GM21447 (cell line): ENCODE measurements around the gene CARD18.
"Not testable (repeated sequence)": the region's sequence is repeated elsewhere in the genome, so short reads cannot be mapped to it uniquely, and the experiment has no call there.

Source experiments
- ATAC-seq: cut with Tn5 transposase; IDR thresholded peaks from one replicate; pipeline ENCODE4 v1.9.1; 2021; ENCODE audit not compliant: unreplicated experiment

Gene CARD18

GRCh38 chr11:105135883-105136282 is 3.7 kb downstream of the CARD18 start:
- ATAC-seq, result no peak

GRCh38 chr11:105132716-105133511 is 6.7 kb downstream of the CARD18 start:
- ATAC-seq, result no peak

- ATAC-seq, result no peak
Measured at GRCh38 chr11:105130189-105130813, 9.3 kb downstream of the CARD18 start.

GRCh38 chr11:105124756-105125155 is 14.8 kb downstream of the CARD18 start:
- no peak for ATAC-seq

- ATAC-seq, result no peak
Measured at GRCh38 chr11:105111145-105111944, 28.2 kb downstream of the CARD18 start.

GRCh38 chr11:105110688-105111030 is 28.9 kb downstream of the CARD18 start:
- no peak for ATAC-seq

GRCh38 chr11:105109855-105110687 is 29.5 kb downstream of the CARD18 start:
- no peak for ATAC-seq

- no peak for ATAC-seq
Measured at GRCh38 chr11:105109321-105109720, 30.2 kb downstream of the CARD18 start.

GRCh38 chr11:105108247-105108646 is 31.3 kb downstream of the CARD18 start:
- no peak for ATAC-seq

- not testable (repeated sequence) for ATAC-seq
Measured at GRCh38 chr11:105107226-105107825, 32.2 kb downstream of the CARD18 start.

- ATAC-seq, result no peak
Measured at GRCh38 chr11:105106140-105106539, 33.4 kb downstream of the CARD18 start.

GRCh38 chr11:105104292-105104691 is 35.3 kb downstream of the CARD18 start:
- ATAC-seq, result no peak

GRCh38 chr11:105103336-105103735 is 36.2 kb downstream of the CARD18 start:
- ATAC-seq, result no peak

- not testable (repeated sequence) for ATAC-seq
Measured at GRCh38 chr11:105102079-105102581, 37.4 kb downstream of the CARD18 start.

GRCh38 chr11:105100981-105101630 is 38.5 kb downstream of the CARD18 start:
- ATAC-seq, result peak; percentile 53

GRCh38 chr11:105100206-105100605 is 39.4 kb downstream of the CARD18 start:
- ATAC-seq, result no peak

GRCh38 chr11:105099594-105099993 is 40.0 kb downstream of the CARD18 start:
- not testable (repeated sequence) for ATAC-seq

- no peak for ATAC-seq
Measured at GRCh38 chr11:105092256-105093239, 47.0 kb downstream of the CARD18 start.
